Cardiac fibroblast (primary cell): ENCODE measurements around the gene KDM3A.

Experiments
- DNase-seq, 2 donors: peaks; one replicate each; pipeline versions ENCODE4 v3.0.0 to v3.0.0-alpha.2; 2010; ENCODE audit warnings: low read depth in 2 of 2
- H3K4me3 ChIP-seq, 2 donors: replicated peaks in 1 of 2; 1 replicate in 1 of 2; 2 replicates in 1 of 2; pipeline ENCODE4 v1.5.1; 2011; ENCODE audit warnings: low read depth in 2 of 2, low read length in 2 of 2, mild to moderate bottlenecking in 2 of 2, moderate library complexity in 1 of 2
- TF ChIP-seq, protein P1 (sequence below): IDR thresholded peaks from one replicate; pipeline ENCODE4 v1.5.1; 2011; ENCODE audit warnings: low read depth, mild to moderate bottlenecking, low read length, inconsistent platforms

The KDM3A gene, protein sequence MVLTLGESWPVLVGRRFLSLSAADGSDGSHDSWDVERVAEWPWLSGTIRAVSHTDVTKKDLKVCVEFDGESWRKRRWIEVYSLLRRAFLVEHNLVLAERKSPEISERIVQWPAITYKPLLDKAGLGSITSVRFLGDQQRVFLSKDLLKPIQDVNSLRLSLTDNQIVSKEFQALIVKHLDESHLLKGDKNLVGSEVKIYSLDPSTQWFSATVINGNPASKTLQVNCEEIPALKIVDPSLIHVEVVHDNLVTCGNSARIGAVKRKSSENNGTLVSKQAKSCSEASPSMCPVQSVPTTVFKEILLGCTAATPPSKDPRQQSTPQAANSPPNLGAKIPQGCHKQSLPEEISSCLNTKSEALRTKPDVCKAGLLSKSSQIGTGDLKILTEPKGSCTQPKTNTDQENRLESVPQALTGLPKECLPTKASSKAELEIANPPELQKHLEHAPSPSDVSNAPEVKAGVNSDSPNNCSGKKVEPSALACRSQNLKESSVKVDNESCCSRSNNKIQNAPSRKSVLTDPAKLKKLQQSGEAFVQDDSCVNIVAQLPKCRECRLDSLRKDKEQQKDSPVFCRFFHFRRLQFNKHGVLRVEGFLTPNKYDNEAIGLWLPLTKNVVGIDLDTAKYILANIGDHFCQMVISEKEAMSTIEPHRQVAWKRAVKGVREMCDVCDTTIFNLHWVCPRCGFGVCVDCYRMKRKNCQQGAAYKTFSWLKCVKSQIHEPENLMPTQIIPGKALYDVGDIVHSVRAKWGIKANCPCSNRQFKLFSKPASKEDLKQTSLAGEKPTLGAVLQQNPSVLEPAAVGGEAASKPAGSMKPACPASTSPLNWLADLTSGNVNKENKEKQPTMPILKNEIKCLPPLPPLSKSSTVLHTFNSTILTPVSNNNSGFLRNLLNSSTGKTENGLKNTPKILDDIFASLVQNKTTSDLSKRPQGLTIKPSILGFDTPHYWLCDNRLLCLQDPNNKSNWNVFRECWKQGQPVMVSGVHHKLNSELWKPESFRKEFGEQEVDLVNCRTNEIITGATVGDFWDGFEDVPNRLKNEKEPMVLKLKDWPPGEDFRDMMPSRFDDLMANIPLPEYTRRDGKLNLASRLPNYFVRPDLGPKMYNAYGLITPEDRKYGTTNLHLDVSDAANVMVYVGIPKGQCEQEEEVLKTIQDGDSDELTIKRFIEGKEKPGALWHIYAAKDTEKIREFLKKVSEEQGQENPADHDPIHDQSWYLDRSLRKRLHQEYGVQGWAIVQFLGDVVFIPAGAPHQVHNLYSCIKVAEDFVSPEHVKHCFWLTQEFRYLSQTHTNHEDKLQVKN (N-terminal part only)

DNA sequence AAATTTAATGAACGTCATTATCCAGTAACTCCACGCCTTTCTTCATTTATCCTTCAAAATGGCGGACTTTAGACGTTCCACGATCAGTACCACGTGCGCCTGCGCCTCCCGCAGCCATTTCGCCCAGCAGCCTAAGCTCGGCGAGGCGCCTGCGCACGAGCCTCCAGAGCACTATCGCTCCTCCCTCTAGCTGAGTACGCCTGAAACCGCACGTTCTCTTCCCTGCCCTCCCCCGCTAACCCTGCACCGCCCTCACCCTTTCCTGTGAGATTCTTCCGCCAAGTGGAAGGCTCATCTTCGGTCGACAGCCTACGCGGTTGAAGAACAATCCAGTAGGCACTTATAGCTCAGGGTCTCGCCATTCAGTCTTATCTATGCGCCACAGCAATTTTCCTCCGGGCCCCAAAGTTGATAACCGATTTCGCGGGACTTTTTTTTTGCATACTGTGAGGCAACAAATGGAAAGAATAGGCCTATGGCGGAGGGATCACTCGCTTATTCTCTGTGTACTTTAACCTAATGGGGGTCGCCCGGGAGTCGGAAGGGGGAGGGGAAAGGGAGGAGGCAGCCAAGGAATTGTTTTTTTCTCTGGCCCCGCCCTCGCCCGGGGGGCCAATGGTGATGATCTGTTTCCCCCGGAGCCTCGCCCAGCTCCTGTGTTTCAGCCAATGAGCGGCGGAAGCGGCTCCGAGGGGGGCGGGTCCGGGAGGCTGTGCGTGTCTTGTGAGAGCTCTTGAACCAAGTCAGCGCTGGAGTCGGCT lies at the start of gene KDM3A:
Gene KDM3A (plus strand): TSS at position 741 of the 761 bp plus-strand sequence. CDS start 677 bp downstream, outside the sequence.
- TF ChIP-seq, protein P1, sequence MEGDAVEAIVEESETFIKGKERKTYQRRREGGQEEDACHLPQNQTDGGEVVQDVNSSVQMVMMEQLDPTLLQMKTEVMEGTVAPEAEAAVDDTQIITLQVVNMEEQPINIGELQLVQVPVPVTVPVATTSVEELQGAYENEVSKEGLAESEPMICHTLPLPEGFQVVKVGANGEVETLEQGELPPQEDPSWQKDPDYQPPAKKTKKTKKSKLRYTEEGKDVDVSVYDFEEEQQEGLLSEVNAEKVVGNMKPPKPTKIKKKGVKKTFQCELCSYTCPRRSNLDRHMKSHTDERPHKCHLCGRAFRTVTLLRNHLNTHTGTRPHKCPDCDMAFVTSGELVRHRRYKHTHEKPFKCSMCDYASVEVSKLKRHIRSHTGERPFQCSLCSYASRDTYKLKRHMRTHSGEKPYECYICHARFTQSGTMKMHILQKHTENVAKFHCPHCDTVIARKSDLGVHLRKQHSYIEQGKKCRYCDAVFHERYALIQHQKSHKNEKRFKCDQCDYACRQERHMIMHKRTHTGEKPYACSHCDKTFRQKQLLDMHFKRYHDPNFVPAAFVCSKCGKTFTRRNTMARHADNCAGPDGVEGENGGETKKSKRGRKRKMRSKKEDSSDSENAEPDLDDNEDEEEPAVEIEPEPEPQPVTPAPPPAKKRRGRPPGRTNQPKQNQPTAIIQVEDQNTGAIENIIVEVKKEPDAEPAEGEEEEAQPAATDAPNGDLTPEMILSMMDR, result no peak
- H3K4me3 ChIP-seq, result peak within 1 kb of the TSS; percentile 85 to 92
- peak; percentile 100 for DNase-seq

DNA sequence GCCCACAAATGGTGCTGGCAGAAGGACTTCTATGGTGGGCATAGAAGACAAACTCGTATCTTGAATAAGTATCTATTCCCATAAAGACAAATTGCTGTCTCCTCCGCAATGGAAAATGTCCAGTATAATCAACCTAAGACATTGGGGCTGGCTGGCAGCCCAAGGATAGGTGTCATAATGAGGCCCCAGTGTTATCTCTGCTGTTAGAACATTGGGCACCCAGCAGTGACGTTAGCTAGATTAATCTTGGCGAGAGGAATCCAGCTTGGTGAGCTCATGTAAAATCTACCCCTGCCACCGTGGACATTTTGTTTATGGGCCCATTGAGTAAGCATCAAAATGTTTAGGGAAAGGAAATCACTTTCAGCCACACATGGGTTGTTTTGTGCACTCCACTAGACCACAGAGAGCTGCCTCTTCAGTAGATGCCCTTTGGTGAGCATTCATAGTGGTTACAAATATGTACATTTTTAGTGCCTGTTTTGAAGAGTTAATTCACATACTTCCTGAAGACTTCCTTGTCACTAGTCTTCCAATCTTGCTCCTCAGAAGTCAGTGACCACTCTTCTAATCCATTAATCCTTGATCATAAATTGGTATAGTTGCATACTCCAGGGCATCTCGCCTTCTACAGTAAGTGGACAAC lies 48.2 kb upstream of the KDM3A start:
- H3K4me3 ChIP-seq, result no peak overlapping the region
- TF ChIP-seq, protein P1, result no peak
- DNase-seq, result no peak

DNA sequence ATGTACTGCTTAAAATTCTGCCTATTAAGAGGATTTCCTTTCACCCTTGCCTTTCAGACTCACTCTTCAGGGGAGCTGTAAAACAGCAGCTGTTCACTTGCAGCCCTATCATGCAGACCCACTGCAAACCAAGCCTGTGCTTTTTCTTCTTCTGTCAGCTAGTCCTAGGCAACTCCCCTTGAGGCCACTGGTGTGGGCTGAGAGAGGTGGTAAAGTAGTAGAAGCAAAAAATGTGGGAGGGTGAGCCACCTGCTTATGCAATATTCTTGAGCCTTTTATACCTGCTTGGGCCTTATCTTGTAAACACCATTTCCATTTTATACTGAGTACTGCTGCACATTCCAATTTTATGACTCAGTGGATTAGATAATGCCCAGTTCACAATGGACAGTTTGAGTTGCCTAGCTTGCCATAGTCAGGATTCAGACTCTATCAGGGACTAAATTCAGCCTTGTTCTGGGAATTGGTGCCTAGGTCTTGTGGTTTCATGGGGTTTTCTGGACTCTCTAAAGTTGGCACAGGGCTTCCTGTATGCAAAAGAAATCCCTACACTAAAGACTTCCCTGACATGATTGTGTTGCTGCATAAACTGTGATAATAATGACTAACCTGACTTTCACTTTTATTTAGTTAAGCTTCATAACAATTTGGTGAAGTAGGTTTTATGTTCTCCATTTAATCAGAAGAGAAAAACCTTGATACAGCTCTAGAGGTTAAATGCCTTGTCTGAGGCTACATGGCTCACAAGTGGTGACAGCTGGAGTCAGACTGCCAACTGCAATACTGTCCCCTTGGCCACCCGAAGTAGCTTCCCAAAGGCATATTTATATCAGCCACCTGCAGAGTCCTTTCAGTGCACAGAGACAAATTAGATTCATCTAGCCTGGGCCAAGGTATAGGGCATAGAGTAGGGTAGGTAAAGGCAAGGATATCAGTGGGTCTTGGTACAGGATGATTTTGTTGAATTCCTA lies 47.4 kb upstream of the KDM3A start:
- no peak overlapping the region for H3K4me3 ChIP-seq
- TF ChIP-seq, protein P1, result no peak
- DNase-seq, result peak; percentile 27 to 39

DNA sequence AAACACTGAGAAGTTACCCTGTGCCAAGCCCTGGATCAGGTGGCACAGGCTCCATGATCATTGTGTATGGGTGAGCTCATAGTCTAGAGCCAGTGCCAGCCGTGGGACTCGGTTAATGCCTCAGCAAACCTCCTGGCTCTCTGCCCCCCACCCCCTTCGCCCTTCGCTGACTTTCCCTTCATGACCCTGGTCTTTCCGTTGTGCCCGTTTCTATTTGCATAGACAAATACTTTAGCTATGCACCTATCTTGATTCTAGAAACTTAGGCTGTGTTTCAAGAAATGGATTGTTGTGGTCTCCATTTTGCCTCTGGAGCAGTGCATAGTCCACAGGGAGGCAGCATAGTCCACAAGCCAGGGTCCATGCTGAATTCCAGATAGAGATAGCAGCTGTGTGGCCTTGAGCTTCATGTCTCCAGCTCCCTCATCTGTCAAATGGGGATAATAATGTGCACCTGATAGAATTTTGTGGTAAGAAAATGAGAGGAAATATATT lies 44.8 kb upstream of the KDM3A start:
- no peak overlapping the region for H3K4me3 ChIP-seq
- TF ChIP-seq, protein P1, result peak; percentile 40
- peak; percentile 26 to 52 for DNase-seq

DNA sequence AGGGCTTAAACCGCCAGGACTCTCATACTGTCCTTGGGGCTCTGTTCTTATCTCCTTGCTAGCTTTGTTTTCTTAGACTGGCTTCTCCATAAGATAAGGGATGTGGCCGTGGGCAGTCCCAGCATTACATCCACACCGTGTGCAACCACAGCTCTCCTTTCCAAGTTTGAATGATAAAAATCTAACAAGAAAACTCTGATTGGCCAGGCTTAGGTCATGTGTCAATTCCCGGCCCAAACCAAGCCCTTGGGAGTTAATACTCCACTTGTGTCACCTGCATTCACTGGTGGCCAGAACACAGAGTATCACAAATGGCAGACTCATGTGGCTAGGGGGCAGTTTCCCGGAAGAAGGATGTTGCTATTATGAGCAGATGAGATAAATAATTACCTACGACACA lies 43.2 kb upstream of the KDM3A start:
- TF ChIP-seq, protein P1, result no peak
- DNase-seq, result no peak

More for the DNA sequence above, 43.2 kb upstream of the KDM3A start:
- no peak overlapping the region for H3K4me3 ChIP-seq
